Upper lobe of right lung (tissue), 1 donor: Measurements from ENCODE around the gene RFT1. TPM values are rescaled to one million over a fixed set of nuclear protein-coding genes. Genes with fewer than 3 reads are reported as not detected.

ENCODE experiments used
- ATAC-seq: fragments of 200-7000 bp; cut with Tn5 transposase; one replicate; pipeline ENCODE4 v1.9.1; 2020; ENCODE audit warnings: mild to moderate bottlenecking, moderate library complexity
- DNase-seq: peaks from one replicate; pipeline ENCODE4 v3.0.0-alpha.2; 2020
- H3K27ac ChIP-seq: fragments of 200-600 bp; one replicate; pipeline ENCODE4 v1.8.0; 2022
- H3K27me3 ChIP-seq: fragments of 200-600 bp; one replicate; pipeline ENCODE4 v1.8.0; 2022; ENCODE audit warnings: mild to moderate bottlenecking
- H3K36me3 ChIP-seq: fragments of 200-600 bp; one replicate; pipeline ENCODE4 v1.8.0; 2022
- H3K4me1 ChIP-seq: fragments of 200-600 bp; one replicate; pipeline ENCODE4 v1.8.0; 2022
- H3K4me3 ChIP-seq: fragments of 200-600 bp; one replicate; pipeline ENCODE4 v1.8.0; 2022; ENCODE audit warnings: mild to moderate bottlenecking
- H3K9me3 ChIP-seq: fragments of 200-600 bp; one replicate; pipeline ENCODE4 v1.8.0; 2022
- CTCF ChIP-seq: fragments of 200-600 bp; IDR thresholded peaks from one replicate; pipeline ENCODE4 v1.8.0; 2022; ENCODE audit warnings: antibody characterized with exemption
- intact Hi-C: fragments of 100-400 bp; cut with DNase I; formaldehyde crosslinking; loops from one replicate; pipeline ENCODE4 v1.11.0; 2022
- total RNA-seq: library from RNA; stranded (reverse); fragmentation: NEBNext Ultra II Directional; extraction: Animal tissue kit (Norgen Biotek cat#: 25700); gene quantifications from one replicate; pipeline ENCODE4 v1.2.1, GENCODE V29; 2021
- donor health status: DM: no; HTN: yes; CAD: no; lungs with severe emphysema.

Gene RFT1
- total RNA-seq, 1 donor from 2014 or later = 20.6 TPM

DNA sequence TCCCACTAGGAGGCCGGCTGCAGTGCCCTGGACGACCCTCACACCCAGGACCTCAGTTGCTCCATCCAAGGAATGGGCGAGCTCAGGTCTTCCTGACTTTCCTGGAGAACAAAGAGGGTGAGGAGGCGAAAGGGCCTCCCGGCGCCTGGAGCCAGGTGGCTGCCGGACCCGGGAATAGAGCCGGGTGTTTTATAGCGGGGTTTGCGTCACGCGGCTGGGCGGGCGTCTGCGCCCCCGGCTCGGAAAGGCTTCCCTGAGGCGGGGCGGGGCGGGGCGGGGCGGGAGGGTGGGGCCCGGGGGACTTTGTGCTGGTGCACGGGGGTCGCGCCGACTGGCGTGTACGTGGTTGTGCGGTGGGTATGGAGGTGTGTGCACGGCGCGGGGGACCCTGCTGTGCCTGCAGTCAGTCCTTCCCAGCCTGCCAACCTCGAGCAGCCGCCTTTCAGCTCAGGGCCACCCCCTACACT, 26.2 kb upstream of the RFT1 start:
- Histone ChIP-seq H3K9me3 (no peaks in the 10 kb centered on the region), H3K36me3 (no peaks in the 10 kb centered on the region), H3K4me3 (peak overlapping the region; percentile 21), H3K27me3 (no peaks in the 10 kb centered on the region), H3K4me1 (peaks cover 49% of the 10 kb centered on the region), H3K27ac (peak overlapping the region; percentile 66)
- DNase-seq = peak; percentile 85
- no peak for ATAC-seq
- intact Hi-C loops = no loop called here
- no peak for TF ChIP-seq CTCF

DNA sequence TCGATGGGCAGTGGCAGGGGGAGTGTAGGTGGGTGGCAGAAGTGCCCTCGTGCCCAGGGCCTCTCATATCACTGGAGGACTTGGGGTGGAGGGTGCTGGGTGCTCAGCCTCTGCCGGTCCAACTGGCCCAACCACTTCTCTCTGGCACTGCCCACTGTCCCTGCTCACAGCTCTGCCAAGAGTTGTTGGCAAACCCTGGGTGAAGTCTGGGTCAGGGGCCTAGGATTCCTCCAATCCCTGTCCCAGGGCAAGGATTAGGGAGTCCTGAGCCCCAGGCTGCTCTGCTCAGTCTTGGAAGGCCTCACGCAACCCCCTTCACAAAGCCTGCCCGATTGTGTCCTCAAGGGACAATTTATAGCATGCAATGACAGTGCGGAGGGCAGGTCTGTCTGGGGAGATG, 25.5 kb upstream of the RFT1 start:
- Histone ChIP-seq H3K36me3 (no peaks in the 10 kb centered on the region), H3K4me1 (peaks cover 51% of the 10 kb centered on the region), H3K27me3 (no peaks in the 10 kb centered on the region), H3K4me3 (no peak overlapping the region), H3K27ac (peak overlapping the region; percentile 66), H3K9me3 (no peaks in the 10 kb centered on the region)
- TF ChIP-seq CTCF = no peak
- peak; percentile 77 for ATAC-seq
- peak; percentile 93 for DNase-seq
- intact Hi-C loops = no loop called here

DNA sequence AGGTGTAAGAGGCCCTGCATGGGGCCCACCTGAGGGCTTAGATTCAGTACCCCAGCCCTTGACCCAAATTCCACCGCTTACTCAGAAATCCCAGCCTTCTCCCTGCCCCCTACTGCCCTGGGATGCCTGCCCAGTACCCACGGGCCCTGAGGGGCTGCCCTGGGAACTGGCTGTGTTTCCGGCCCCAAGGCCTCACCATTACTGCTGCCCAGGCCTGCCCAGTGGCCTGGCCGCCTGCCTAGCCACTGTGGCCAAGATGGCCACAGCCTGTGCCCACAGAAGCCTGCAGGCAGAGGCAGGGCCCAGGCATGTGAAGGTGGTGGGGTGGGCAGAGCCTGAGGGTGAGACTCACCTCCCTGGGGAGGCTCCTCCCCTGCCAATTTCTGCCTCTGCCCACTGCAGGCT, 24.6 kb upstream of the RFT1 start:
- ATAC-seq = peak; percentile 28
- Histone ChIP-seq H3K27ac (peak overlapping the region; percentile 66), H3K27me3 (no peaks in the 10 kb centered on the region), H3K36me3 (no peaks in the 10 kb centered on the region), H3K4me3 (no peak overlapping the region), H3K4me1 (peaks cover 51% of the 10 kb centered on the region), H3K9me3 (no peaks in the 10 kb centered on the region)
- intact Hi-C loops = no loop called here
- peak; percentile 79 for DNase-seq
- TF ChIP-seq CTCF = no peak

DNA sequence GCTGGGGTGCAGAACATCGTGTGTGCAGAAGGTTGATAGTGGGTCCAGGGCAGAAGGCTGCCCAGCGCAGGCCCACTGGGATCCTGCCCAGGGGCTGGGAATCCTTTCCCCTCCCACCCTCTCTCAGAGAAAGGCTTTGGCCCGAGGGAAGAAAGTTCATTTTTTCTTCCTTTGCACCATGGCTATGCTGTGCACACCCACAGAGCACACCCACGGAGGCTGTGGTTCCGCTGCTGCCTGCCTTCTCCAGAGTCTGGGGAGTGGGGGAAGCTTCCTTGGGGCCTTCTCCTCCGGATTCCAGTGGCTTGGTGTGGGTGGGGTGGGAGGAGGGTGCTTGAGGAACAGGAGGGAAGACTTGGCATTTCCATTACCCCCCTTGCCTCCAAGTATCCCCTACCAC, 23.7 kb upstream of the RFT1 start:
- ATAC-seq = no peak
- Histone ChIP-seq H3K27ac (peak overlapping the region; percentile 66), H3K36me3 (no peaks in the 10 kb centered on the region), H3K4me3 (no peak overlapping the region), H3K9me3 (no peaks in the 10 kb centered on the region), H3K4me1 (peaks cover 45% of the 10 kb centered on the region), H3K27me3 (no peaks in the 10 kb centered on the region)
- intact Hi-C loops = no loop called here
- no peak for TF ChIP-seq CTCF
- DNase-seq = no peak

DNA sequence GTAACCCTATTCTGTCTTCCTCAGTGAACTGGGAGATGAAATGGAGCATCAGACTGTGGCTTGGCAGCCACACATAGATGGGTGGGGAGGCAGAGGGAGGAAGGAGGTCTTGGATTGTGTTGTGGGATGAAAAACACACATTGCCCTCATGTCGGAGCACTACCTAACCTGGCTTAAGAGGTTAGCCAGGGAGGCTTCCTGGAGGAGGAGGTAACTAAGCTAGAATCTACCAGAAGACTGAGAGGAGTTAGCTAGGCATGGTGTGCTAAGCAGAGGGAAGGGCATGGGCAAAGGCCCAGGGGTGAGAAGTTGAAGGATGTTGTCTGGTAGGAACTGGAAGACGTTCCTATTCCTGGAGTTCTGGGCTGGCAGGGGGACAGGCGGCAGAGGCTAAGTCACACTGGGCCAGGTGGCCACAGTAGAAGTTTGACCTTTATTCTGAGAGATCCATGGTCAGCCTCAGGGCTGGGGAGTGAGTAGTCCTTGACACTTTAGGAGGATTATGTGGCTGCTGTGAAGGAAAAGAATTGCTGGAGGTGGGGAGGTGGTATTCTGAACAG, 23.1 kb upstream of the RFT1 start:
- H3K4me1 ChIP-seq = peaks cover 40% of the 10 kb centered on the region
- TF ChIP-seq CTCF = no peak
- no peak for DNase-seq

More for the DNA sequence above, 23.1 kb upstream of the RFT1 start:
- Histone ChIP-seq H3K36me3 (no peaks in the 10 kb centered on the region), H3K27me3 (no peaks in the 10 kb centered on the region), H3K27ac (no peak overlapping the region), H3K4me3 (no peak overlapping the region), H3K9me3 (no peaks in the 10 kb centered on the region)
- no peak for ATAC-seq
- intact Hi-C loops = no loop called here
